RKO (cell line): ENCODE results near the gene EEF1AKMT4.
A peak's percentile ranks its signal among the peaks of the same experiment; 100 is the strongest.
"Not testable (repeated sequence)": the region's sequence is repeated elsewhere in the genome, so short reads cannot be mapped to it uniquely, and the experiment has no call there.

ENCODE experiments used
- DNase-seq: peaks from one replicate; pipeline ENCODE4 v3.0.0-alpha.2; 2016; ENCODE audit warnings: low spot score

EEF1AKMT4 gene

DNA sequence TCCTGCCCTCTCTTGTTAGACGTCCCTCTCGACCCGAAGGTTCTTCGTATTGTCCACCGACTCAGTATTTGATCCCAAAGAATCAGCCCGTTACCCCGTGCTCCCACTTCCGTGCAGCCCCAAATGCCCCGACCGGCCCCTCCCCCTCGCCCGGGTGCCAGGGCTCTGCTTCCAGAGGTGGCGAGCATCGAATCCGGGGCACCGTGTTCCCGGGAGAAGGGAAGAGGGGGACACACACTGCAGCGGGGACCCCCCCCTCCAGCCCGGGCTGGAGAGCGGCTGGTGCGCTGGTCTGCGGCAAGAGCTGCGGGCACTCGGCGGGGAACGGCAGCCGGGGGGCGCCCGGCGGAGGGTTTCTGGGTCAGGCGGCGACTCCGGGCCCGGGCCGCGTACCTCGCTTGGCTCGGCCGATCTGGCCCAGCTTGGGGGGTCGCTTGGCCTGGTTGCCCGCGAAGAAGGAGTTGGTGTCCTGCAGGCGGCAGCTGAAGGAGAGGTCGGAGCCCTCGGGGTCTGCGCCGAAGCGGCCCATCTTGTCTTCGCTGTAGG is 11.3 kb downstream of the EEF1AKMT4 start:
- DNase-seq, result peak; percentile 37

DNA sequence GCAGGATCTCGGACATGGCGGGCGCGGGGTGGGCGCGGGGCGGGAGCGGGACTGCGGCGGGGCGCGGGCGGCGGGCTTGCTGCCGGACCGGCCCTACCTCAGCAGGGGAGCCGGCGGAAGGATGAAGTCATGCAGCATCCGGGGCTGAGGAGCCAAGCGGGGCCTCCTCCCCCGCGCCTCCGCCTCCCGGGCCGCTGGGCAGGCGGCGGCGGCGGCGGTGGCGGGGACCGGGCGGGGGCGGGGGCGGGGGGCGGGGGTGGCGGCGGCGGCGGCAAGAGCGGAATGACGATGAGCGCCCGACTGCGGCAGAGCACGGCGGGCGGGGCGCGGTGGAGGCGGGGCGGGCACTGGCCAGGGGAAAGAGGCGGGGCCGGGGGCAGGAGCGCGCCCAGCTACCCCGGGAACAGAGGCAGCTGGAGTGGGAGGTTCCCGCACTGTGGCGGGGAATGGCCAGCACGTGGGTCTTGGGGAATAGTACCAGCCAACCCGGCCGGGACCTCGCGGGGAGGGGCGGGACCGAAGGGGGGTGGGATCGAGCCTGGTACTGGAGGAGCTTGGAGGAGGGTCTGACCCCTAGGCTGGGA is 11.9 kb downstream of the EEF1AKMT4 start, which contains the start of gene CAMK2N2:
CAMK2N2 (minus strand) TSS at position 284 of the 584 bp plus-strand sequence; CDS start at position 16, 268 bp downstream.
- peak; percentile 86 for DNase-seq

DNA sequence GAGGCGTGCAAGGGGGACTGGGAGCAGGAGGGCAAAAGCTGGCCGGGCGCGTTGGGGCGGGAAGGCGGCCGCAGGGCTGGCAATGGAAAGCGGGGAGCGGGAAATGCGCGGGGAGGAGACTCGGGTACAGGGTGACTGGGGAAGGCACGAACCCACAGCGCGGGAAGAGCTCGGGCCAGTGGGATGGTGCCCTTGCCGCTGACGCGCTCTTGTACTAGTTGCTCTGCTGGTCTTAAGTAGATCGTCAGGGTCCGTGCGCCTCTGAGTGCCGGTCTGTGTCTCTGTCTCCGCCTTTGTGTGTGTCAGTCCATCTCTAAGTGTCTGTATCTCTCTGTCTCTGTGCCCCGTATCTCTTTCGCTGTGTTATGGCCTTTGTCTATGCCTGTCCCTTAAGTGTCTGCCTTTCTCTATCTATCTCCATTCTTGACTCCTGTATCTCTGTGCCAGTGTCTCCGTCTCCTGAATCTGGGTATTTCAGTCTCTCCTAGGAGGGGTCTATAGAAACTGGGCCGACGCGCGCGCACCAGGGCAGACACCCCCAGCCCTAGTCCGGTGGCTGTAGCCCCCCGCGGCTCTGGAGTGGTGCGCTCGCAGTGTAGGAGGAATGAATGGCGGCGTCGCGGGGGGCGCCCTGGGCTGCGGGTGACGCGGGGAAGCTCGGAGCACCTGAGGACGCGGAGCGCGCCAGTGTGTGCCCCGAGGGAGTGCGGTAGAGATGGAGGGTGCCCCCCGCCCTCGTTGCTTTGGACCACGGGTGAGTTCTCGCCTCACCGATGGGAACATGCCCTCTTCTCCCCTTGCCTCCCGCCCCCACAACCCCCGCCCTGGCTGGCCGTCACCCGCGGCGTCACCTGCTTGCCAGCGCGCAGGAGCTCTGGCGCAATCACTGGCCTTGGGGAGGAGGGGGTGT is 12.6 kb downstream of the EEF1AKMT4 start:
- DNase-seq, result peak; percentile 83

DNA sequence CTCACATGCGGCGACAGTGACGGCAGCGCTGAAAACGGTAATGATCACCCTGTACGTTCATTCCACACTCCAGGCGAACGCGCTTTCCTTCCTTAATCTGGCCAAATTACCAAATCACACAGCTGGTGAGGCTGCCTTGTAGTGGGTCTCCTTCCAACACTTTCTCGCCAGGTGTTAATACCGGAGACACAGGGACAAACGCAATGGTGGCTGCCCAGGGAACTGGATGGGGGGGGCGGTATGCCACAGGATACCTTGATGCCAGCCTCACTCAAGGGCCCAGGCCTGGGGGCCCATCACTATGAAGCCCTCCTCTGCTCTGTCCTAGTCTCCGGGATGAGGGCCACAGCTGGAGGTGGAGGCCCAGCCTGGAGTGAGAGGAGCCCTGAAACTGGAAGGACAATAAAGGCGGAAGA is 13.3 kb downstream of the EEF1AKMT4 start:
- no peak for DNase-seq

DNA sequence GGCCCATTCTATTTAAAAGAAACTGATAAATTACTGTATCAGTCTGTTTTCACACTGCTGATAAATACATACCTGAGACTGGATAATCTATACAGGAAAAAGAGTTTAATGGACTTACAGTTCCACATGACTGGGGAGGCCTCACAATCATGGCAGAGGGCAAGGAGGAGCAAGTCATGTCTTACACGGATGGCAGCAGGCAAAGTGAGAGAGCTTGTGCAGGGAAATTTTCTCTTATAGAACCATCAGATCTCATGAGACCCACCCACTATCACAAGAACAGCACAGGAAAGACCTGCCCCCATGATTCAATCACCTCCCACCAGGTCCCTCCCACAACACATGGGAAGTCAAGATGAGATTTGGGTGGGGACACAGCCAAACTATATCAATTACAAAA is 17.8 kb downstream of the EEF1AKMT4 start:
- DNase-seq, result not testable (repeated sequence)

DNA sequence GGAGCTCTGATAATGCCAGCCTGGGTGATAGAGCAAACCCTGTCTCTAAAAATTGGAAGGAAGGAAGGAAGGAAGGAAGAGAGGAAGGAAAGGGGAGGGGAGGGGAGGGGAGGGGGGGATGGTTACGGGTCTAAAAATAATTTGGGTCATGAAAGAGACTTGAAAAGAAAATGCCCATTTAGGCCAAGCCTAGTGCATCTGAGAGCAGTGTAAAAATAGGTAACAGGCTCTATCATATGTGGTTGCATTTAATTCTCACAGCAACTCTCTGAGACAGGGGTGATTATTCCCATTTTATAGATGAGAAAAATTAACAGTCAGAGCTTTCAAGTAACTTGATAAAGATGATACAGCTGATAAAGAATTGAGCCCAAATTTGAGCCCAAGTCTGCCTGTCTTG is 22.8 kb downstream of the EEF1AKMT4 start:
- DNase-seq, result no peak

DNA sequence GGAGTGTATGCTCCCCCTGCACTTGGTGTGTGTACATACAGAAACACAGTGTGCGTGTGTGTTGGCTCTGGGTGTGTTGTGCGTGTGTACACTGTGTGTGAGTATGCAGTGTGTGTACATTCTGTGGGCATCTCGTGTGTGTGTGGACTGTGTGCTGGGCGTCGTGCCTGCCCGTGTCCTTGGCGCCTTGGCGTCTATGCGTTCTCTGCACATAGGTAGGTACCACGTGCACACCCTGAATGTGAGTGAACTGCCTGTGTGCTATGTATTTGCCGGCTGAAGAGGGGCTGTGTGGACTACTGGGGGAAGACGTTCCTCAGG is 25.9 kb downstream of the EEF1AKMT4 start:
- DNase-seq, result no peak

DNA sequence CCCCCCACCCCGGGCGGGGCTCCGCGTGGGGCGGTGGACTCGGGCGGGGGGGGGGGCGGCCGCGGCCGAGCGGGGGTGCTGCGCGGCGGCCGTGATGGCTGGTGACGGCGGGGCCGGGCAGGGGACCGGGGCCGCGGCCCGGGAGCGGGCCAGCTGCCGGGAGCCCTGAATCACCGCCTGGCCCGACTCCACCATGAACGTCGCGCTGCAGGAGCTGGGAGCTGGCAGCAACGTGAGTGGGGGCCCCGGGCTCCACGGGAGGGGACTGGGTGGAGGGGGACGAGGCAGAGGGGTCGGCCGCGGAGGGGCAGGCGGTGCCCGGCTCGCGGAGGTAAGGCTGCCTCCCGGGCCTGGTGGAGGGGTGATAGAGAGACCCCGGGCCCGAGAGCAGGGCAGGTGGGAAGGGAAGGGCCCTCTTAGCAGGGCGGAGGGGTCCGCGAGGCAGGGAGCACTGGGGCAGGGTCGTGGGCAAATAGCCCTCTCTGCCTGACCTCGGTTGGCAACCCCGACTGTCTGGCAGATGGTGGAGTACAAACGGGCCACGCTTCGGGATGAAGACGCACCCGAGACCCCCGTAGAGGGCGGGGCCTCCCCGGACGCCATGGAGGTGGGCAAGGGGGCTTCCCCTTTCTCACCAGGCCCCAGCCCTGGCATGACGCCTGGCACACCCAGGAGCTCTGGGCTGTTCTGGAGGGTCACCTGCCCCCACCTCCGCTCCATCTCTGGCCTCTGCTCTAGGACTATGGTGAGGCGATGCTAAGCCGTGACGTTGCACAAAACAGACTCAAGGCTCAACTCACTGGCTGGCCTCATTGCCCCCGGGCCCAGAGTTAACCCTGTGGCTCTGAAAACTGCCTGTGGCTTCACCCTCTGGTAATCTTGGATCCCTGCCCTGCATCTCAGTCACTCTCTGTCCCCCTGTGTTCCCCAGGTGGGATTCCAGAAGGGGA is 26.8 kb downstream of the EEF1AKMT4 start, which contains the start of gene ECE2:
ECE2 (plus strand) TSS at position 62 of the 950 bp plus-strand sequence; CDS start at position 194, 132 bp downstream.
- DNase-seq, result no peak

DNA sequence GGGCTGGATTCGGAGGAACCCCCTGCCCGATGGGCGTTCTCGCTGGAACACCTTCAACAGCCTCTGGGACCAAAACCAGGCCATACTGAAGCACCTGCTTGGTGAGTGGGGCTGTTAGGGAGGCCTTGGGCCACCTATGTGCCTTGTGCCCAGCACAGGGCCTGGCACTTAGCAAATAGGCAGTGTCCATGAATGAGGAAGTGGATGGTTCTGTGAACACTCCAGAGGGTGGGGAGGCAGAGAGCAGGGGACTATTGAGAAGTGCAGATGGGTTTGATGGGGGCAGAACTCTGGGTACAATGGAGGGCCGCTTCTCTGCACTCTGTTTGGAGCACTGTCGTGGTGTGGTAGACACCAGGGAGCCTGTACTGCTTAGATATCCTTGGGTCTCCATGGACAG is 27.9 kb downstream of the EEF1AKMT4 start:
- no peak for DNase-seq

DNA sequence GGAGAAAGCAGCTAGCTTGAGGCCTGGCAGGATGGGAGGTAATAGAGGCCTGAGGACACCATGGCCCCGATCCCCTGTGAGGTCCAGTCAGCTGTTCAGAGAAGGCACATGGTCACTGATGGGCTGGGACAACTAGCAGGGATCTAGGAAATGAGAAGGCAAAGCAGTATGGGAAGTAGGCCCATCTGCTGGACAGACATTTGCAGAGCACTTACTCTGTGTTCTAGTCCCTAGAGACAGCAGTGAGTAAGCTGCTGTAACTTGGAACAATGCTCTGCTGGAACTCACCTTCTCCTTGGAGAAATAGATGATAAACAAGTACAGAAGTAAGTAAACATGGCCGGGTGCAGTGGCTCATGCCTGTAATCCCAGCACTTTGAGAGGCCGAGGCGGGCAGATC is 33.5 kb downstream of the EEF1AKMT4 start:
- no peak for DNase-seq

DNA sequence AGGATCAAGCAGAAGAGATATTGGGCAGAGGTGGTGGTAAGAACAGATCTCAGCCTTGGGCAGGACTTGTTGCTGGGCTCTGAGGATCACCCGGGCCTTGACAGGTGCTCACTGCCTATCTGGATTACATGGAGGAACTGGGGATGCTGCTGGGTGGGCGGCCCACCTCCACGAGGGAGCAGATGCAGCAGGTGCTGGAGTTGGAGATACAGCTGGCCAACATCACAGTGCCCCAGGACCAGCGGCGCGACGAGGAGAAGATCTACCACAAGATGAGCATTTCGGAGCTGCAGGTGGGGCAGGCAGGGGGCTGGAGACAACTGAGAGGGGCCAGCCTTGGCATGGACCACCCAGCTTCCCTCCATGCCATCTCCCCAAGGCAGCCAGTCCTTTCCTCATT is 34.2 kb downstream of the EEF1AKMT4 start:
- no peak for DNase-seq

DNA sequence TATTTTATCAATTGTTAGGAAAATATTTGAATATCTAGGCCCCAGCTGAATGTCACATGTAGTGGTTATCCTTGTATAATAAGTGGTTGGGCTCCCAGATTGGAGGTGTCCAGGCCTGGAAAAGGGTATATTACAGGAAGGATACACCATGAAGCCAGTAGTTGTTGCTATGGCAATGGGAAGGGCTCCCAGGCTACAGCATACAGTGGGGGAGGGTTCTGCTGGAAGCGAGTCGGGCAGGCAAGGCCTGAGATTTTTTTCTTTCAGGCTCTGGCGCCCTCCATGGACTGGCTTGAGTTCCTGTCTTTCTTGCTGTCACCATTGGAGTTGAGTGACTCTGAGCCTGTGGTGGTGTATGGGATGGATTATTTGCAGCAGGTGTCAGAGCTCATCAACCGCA is 35.2 kb downstream of the EEF1AKMT4 start:
- peak; percentile 70 for DNase-seq

DNA sequence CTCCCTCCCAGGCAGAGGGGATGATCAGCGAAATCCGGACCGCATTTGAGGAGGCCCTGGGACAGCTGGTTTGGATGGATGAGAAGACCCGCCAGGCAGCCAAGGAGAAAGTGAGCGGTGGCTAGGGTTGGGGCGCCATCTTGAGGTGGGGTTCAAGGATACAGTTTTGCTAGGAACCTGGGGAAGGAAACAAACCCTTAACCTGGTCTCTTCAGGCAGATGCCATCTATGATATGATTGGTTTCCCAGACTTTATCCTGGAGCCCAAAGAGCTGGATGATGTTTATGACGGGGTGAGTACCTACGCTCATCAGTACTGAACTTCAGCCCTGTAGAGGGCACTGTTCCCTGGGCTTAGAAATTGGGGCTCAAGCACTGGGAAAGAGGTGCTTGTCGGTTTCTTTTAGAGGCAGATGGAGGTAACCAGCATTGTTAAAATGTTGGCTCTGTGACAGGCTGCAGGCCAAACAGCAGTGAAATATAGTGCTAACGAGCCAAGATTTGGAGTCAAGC is 40.0 kb downstream of the EEF1AKMT4 start:
- peak; percentile 70 for DNase-seq

DNA sequence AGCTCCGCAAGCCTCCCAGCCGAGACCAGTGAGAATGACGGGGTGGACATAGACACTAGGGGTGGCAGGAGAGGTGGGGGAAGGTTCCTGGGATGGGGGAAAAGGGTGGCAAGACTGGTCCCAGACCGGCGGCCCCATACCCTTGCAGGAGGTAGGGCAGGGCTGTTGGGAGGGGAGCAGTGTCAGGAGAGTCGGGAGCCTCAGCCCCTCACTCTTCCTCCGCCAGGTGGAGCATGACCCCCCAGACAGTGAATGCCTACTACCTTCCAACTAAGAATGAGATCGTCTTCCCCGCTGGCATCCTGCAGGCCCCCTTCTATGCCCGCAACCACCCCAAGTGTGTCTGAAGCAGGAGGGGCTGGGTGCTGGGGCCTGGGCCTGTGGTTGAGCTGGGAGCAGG is 40.9 kb downstream of the EEF1AKMT4 start:
- no peak for DNase-seq

DNA sequence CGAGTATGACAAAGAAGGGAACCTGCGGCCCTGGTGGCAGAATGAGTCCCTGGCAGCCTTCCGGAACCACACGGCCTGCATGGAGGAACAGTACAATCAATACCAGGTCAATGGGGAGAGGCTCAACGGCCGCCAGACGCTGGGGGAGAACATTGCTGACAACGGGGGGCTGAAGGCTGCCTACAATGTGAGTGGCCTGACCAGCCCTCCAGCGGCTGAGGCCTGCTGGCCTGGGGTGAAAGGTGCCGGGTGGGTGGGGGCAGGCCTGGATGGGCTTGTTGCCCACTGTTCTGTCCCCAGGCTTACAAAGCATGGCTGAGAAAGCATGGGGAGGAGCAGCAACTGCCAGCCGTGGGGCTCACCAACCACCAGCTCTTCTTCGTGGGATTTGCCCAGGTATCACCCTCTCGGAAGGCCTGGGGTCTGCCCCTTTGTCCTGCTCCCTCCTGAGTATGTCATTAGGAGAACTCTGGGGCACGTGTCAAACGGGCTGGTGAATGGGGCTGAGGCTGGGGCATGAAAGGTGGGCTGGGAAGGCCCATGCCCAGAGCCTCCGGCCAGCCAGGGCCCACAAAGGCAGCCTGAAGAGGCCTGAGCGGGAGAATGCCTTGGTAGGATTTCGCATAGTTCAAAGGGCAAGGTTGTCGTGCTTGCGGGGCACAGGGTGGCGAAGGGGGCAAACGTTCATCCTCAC is 41.7 kb downstream of the EEF1AKMT4 start:
- no peak for DNase-seq

DNA sequence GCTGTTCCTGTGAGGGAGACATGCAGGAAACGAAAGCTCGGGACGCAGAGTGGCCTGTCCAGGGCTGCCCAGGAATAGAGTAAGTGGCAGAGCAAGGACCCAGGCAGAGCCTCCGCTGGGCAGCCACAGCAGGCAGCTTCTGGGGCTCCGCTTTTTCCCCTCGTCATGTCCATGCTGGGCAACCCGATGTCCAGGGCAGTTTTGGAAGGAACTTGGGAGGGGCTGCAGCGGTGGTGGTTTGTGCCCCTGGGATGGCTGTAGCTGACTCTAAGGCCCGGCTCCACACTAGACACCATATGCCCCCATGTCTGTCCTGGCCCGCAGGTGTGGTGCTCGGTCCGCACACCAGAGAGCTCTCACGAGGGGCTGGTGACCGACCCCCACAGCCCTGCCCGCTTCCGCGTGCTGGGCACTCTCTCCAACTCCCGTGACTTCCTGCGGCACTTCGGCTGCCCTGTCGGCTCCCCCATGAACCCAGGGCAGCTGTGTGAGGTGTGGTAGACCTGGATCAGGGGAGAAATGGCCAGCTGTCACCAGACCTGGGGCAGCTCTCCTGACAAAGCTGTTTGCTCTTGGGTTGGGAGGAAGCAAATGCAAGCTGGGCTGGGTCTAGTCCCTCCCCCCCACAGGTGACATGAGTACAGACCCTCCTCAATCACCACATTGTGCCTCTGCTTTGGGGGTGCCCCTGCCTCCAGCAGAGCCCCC is 42.4 kb downstream of the EEF1AKMT4 start:
- DNase-seq, result no peak

DNA sequence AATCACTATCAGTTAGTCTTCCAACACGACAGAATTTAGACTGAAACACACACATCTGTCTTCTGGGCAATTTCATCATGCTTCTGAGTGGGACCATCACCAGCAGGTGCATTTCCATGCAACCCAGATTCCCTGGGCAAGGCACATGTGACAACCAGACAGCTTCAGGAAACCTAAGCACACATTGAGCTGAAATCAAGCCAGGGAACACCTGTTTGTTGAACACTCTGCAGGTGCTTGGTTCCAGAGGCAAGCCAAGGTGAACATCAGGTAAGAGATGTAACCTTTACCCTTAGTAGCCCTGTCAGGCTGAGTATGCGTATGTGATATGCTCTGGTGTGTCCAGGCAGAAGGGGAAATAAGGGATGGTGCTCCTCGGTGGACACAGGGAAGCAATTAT is 46.3 kb downstream of the EEF1AKMT4 start:
- no peak for DNase-seq

DNA sequence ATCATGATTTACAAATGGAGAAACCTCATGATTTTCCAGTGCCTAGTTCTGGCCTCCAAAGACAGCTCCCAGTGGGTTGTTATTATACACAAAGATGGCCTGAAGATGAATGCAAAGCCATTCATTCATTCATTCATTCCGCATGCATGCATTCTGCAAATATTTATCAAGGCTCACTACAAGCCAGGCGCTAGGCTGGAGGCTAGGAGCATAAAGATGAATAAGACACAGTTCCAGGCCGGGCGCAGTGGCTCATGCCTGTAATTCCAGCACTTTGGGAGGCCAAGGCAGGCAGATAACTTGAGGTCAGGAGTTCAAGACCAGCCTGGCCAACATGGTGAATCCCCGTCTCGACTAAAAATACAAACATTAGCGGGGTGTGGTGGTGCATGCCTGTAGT is 47.1 kb downstream of the EEF1AKMT4 start:
- DNase-seq, result no peak

DNA sequence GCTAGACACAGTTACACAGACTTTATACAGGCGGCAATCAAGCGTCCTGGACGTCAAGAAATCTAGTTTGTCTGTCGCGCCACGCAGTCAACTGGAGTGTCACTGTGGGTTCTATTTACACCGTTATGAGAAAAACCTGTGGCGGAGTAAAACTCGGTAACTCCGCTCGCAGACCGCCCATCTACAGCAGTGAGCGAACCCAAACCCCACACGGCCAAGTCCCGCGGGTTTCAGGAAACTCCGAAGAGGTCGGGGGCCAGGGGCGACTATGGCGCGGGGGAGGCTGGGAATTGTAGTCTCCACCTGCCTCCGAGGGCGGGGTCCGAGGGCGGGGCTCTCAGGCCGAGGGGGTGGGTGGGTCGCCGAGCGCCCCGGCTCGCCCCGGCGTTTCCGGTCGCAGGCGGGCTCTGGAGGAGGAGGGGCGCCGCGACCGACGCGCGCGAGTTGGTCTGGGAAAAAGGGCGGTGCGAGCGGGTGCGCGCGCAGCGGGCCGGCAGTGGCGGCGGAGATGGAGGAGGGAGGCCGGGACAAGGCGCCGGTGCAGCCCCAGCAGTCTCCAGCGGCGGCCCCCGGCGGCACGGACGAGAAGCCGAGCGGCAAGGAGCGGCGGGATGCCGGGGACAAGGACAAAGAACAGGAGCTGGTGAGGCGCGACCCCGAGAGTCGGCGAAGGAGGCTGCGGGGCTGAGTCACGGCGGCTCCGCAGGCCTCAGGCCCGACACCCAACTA is 49.5 kb downstream of the EEF1AKMT4 start, which contains the start of gene PSMD2:
PSMD2 (plus strand) TSS at position 483 of the 729 bp plus-strand sequence; CDS start at position 509, 26 bp downstream.
- peak; percentile 94 for DNase-seq
